GM23248 (cell line): ENCODE data around the gene PRKCE. TPM values are rescaled to one million over a fixed set of nuclear protein-coding genes. Genes with fewer than 3 reads are reported as not detected.

ENCODE experiments used
- DNase-seq: peaks from one replicate; pipeline ENCODE4 v3.0.0-alpha.2; 2015
- H2AFZ ChIP-seq: fragments of 200-600 bp; sonication (generic); 2 replicates; pipeline ENCODE4 v1.6.1; 2016; ENCODE audit warnings: antibody characterized with exemption
- H3F3A ChIP-seq: fragments of 200-600 bp; sonication (generic); 2 replicates; pipeline ENCODE4 v1.6.1; 2016; ENCODE audit warnings: mild to moderate bottlenecking, antibody characterized with exemption, mixed run types; ENCODE audit not compliant: insufficient read depth
- H3K27ac ChIP-seq: fragments of 200-600 bp; sonication (generic); 2 replicates; pipeline ENCODE4 v1.5.1; 2016; ENCODE audit warnings: mild to moderate bottlenecking
- H3K27me3 ChIP-seq: fragments of 200-600 bp; sonication (generic); replicated peaks from 2 replicates; pipeline ENCODE4 v1.6.1; 2016; ENCODE audit warnings: mild to moderate bottlenecking; ENCODE audit not compliant: insufficient read depth
- H3K36me3 ChIP-seq: fragments of 200-600 bp; sonication (generic); 2 replicates; pipeline ENCODE4 v1.6.1; 2016; ENCODE audit warnings: low read depth, mild to moderate bottlenecking
- H3K4me1 ChIP-seq: fragments of 200-600 bp; sonication (generic); 2 replicates; pipeline ENCODE4 v1.6.1; 2016; ENCODE audit warnings: mild to moderate bottlenecking; ENCODE audit not compliant: insufficient read depth
- H3K4me2 ChIP-seq: fragments of 200-600 bp; sonication (generic); one replicate; pipeline ENCODE4 v1.6.1; 2016; ENCODE audit warnings: mild to moderate bottlenecking; ENCODE audit not compliant: unreplicated experiment
- H3K4me3 ChIP-seq: fragments of 200-600 bp; sonication (generic); 2 replicates; pipeline ENCODE4 v1.5.1; 2016; ENCODE audit warnings: mild to moderate bottlenecking
- H3K79me2 ChIP-seq: fragments of 200-600 bp; sonication (generic); 2 replicates; pipeline ENCODE4 v1.6.1; 2016; ENCODE audit warnings: mild to moderate bottlenecking; ENCODE audit not compliant: insufficient read depth
- H3K9ac ChIP-seq: fragments of 200-600 bp; sonication (generic); 2 replicates; pipeline ENCODE4 v1.6.1; 2016; ENCODE audit warnings: mild to moderate bottlenecking
- H3K9me2 ChIP-seq: fragments of 200-600 bp; sonication (generic); 2 replicates; pipeline ENCODE4 v1.6.1; 2016; ENCODE audit warnings: mixed run types, mild to moderate bottlenecking, moderate library complexity; ENCODE audit not compliant: insufficient read depth
- H3K9me3 ChIP-seq: fragments of 200-600 bp; sonication (generic); one replicate; pipeline ENCODE4 v1.6.1; 2017; ENCODE audit warnings: low read depth
- H4K20me1 ChIP-seq: fragments of 200-600 bp; sonication (generic); 2 replicates; pipeline ENCODE4 v1.6.0; 2016; ENCODE audit not compliant: insufficient read depth
- EZH2 ChIP-seq: fragments of 200-600 bp; sonication (generic); IDR thresholded peaks from 2 replicates; pipeline ENCODE4 v1.6.1; 2018; ENCODE audit warnings: antibody characterized with exemption, mild to moderate bottlenecking; ENCODE audit not compliant: insufficient read depth, poor library complexity, severe bottlenecking
- EZH2phosphoT487 ChIP-seq: fragments of 200-600 bp; sonication (generic); IDR thresholded peaks from 2 replicates; pipeline ENCODE4 v1.6.1; 2018; ENCODE audit warnings: antibody characterized with exemption, moderate library complexity, mild to moderate bottlenecking, low read depth; ENCODE audit not compliant: insufficient read depth
- WGBS, 2 experiments: methylation state at CpG; one replicate each; pipeline ENCODE4 v1.1.6; 2015 to 2017; ENCODE audit warnings: low lambda C conversion rate in 2 of 2, low coverage in 1 of 2; ENCODE audit errors: missing lambda C conversion rate in 2 of 2; 5-methylcytosine and 5-hydroxymethylcytosine counted together
- in situ Hi-C: fragments of 300-500 bp; cut with MboI; formaldehyde crosslinking; loops from 2 replicates; pipeline ENCODE4 v1.15.0; 2020
- polyA plus RNA-seq: library from polyadenylated mRNA; unstranded; fragments of >200 nt; fragmentation: Nextera tagmentation; extraction: Ambion mirVana; gene quantifications from 2 replicates; pipeline ENCODE4 v1.2.1, GENCODE V29; 2016
- total RNA-seq: library from RNA; depleted of rRNA; stranded (reverse); fragments of >200 nt; shearing (Covaris generic); gene quantifications from 2 replicates; pipeline ENCODE4 v1.2.3, GENCODE V29; 2014

The PRKCE gene
- total and polyA plus RNA-seq, 2 experiments from 2014 or later: 5.9 to 7.0 TPM

DNA sequence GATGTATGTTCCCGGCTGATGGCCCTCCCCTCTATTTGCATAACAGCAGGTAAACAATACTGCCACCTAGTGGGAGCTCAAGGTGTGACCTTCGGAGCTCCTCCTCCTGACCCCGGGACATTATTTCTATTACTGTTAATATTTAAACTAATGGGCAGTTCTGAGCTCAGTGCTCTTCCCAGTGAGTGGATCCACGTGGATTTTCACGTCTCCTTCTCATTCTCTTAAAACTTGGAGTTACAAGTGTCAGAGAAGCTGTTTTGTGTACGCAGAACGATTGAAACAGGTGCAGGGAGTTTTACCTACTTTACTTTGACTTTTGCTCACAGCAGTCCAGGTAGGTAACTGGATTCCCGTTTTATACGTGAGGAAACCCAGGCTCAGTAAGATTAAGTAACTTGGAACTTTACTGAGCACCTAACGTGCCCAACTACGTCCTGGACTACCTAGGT, 127.3 kb downstream of the PRKCE start:
- no peaks in the 10 kb centered on the region for H3K9me3 ChIP-seq
- no peaks in the 10 kb centered on the region for H3K27me3 ChIP-seq
- peaks cover 75% of the 10 kb centered on the region for H3K79me2 ChIP-seq
- peaks cover 14% of the 10 kb centered on the region for H3K4me1 ChIP-seq
- H3K4me3 ChIP-seq: no peak overlapping the region
- WGBS, 2 experiments: 57 to 60% methylated on average over 11 of the region's 11 CpGs
- no peaks in the 10 kb centered on the region for H3K36me3 ChIP-seq
- no peak for TF ChIP-seq EZH2phosphoT487
- no peak for TF ChIP-seq EZH2
- no peaks in the 10 kb centered on the region for H3K9me2 ChIP-seq
- H2AFZ ChIP-seq: no peak overlapping the region
- peaks cover 9% of the 10 kb centered on the region; the same call in 1 of the 2 replicates for H3F3A ChIP-seq
- peak; percentile 78 for DNase-seq
- H3K9ac ChIP-seq: no peak overlapping the region
- in situ Hi-C loops: loop anchor here (10.0 kb wide), 1 partner anchor 134 kb away; no protein-coding TSS in a partner anchor
- no peak overlapping the region for H3K27ac ChIP-seq
- no peaks in the 10 kb centered on the region for H4K20me1 ChIP-seq
- H3K4me2 ChIP-seq: no peak overlapping the region

DNA sequence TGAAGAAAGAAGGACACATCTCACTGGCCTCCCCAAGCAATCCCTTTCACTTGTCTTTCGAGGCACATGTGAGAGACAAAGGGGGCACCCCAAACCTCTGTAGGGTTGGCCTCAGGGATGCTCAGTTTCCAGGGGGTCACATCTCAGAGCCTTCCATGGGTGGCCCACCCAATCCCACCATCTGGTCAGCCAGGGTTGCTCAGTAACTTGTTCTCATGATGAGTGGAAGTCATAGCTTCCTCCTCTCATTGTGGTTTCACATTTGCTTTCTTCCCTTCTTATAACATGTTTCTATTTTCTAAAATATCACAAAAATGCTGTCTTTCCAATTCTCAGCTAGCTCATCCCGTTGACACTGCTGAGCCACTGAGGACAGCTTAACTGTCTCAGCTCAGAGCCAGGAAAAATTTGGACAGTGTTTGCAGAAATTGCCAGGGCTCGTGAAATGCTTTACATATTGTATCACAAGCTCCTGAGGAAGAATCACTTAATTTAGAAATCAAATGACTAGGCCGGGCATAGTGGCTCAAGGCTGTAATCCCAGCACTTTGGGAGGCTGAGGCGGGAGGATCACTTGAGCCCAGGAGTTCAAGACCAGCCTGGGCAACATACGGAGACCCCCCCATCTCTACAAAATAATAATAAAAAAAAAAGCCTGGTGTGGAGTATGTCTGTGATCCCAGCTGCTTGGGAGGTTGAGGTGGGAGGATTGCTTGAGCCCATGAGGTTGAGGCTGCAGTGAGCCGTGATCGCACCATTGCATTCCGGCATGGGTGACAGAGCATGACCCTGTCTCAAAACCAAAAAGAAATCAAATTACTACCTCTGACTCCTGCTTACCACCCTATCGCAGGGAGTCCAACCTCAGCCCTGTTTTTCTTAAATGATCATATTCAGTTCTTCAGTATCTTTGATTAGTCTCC, 129.3 kb downstream of the PRKCE start:
- Histone ChIP-seq H3K79me2 (peaks cover 76% of the 10 kb centered on the region), H3K4me1 (peaks cover 12% of the 10 kb centered on the region), H3K9ac (no peak overlapping the region), H3K4me2 (no peak overlapping the region), H3F3A (peaks cover 9% of the 10 kb centered on the region; the same call in 1 of the 2 replicates), H3K9me2 (no peaks in the 10 kb centered on the region), H3K27ac (no peak overlapping the region), H3K4me3 (no peak overlapping the region), H4K20me1 (no peaks in the 10 kb centered on the region), H2AFZ (no peak overlapping the region), H3K27me3 (no peaks in the 10 kb centered on the region), H3K9me3 (no peaks in the 10 kb centered on the region), H3K36me3 (no peaks in the 10 kb centered on the region)
- TF ChIP-seq EZH2phosphoT487: no peak
- TF ChIP-seq EZH2: no peak
- in situ Hi-C loops: no loop called here
- 73 to 76% methylated on average over 10 of the region's 10 CpGs for WGBS, 2 experiments
- DNase-seq: peak; percentile 39

DNA sequence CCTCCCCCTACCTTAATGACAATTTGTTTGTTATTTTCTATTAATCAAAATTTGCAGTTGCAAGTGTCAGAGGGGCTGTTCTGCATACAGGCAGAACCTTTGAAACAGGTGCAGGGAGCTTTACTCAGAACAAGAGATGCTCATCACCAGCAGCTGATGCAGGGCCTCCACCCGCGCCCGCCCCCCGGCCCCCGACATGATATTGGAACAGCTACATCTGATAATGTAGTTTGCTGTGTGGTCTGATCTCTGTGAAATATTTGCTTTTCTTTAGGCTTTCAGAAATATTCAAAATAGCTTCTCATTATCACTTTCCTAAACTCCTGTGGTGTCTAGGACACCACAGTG, 130.0 kb downstream of the PRKCE start:
- Histone ChIP-seq H3K9ac (no peak overlapping the region), H3K27ac (no peak overlapping the region), H3K27me3 (no peaks in the 10 kb centered on the region), H3K4me1 (peaks cover 6% of the 10 kb centered on the region), H3K4me2 (no peak overlapping the region), H3K36me3 (no peaks in the 10 kb centered on the region), H4K20me1 (no peaks in the 10 kb centered on the region), H3K9me3 (no peaks in the 10 kb centered on the region), H3F3A (peaks cover 6% of the 10 kb centered on the region; the same call in 1 of the 2 replicates), H3K9me2 (no peaks in the 10 kb centered on the region), H3K79me2 (peaks cover 76% of the 10 kb centered on the region), H3K4me3 (no peak overlapping the region), H2AFZ (no peak overlapping the region)
- 95 to 96% methylated on average over 5 of the region's 5 CpGs for WGBS, 2 experiments
- TF ChIP-seq EZH2: no peak
- TF ChIP-seq EZH2phosphoT487: no peak
- no peak for DNase-seq
- in situ Hi-C loops: no loop called here

DNA sequence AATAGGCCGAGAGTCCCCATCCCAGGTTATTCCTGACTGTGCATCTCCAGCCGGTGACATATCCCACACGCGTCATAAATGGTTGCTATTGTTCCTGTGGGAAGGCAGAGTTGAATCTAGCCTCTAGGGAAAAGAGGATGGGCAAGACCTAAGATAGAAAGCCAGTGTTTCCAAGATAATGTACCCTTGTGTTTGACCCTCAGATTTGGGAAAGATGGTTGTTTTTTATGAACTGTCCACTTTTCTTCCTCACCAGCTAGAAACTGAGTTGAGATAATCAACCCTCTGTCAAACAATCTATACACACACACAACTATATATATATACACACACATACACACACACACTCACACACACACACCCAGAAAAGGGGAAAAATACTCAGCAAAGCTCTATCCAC, 131.0 kb downstream of the PRKCE start:
- Histone ChIP-seq H3K9me2 (no peaks in the 10 kb centered on the region), H3K27ac (no peak overlapping the region), H4K20me1 (no peaks in the 10 kb centered on the region; the same call in 1 of the 2 replicates), H3K4me2 (no peak overlapping the region), H2AFZ (no peak overlapping the region), H3K79me2 (peaks cover 71% of the 10 kb centered on the region), H3K9ac (no peak overlapping the region), H3K27me3 (no peaks in the 10 kb centered on the region), H3K36me3 (no peaks in the 10 kb centered on the region), H3K4me3 (no peak overlapping the region), H3K9me3 (no peaks in the 10 kb centered on the region), H3K4me1 (no peaks in the 10 kb centered on the region), H3F3A (no peaks in the 10 kb centered on the region)
- TF ChIP-seq EZH2phosphoT487 (no peak), EZH2 (no peak)
- 97 to 99% methylated on average over 4 of the region's 4 CpGs for WGBS, 2 experiments
- in situ Hi-C loops: no loop called here
- no peak for DNase-seq
